NT2/D1 (cell line): ENCODE results near the gene LRRC56.

Experiments
- SUZ12 ChIP-seq: IDR thresholded peaks from 2 replicates; pipeline ENCODE4 v1.6.1; 2011; ENCODE audit not compliant: insufficient read length, insufficient read depth; ENCODE audit errors: extremely low read depth
- YY1 ChIP-seq: IDR thresholded peaks from 2 replicates; pipeline ENCODE4 v1.6.1; 2011; ENCODE audit not compliant: insufficient read length, insufficient read depth
- ZNF274 ChIP-seq: IDR thresholded peaks from 2 replicates; pipeline ENCODE4 v1.6.1; 2011; ENCODE audit warnings: mild to moderate bottlenecking, low read depth, low read length

GRCh38 chr11:521177-521688 lies 16.1 kb upstream of the LRRC56 start:
- TF ChIP-seq SUZ12 (no peak), YY1 (no peak), ZNF274 (no peak)
